Large intestine (tissue), 12 donors: Measurements from ENCODE around the gene PER1. TPM values are rescaled to one million over a fixed set of nuclear protein-coding genes. Genes with fewer than 3 reads are reported as not detected.

Experiments
- DNase-seq, 2 donors: peaks; one replicate each; pipeline versions ENCODE4 v3.0.0 to v3.0.0-alpha.2; 2013
- H3K27ac ChIP-seq: one replicate; pipeline ENCODE4 v1.5.1; 2013; ENCODE audit warnings: low read length
- H3K27me3 ChIP-seq: 2 replicates; pipeline ENCODE4 v1.6.1; 2013; ENCODE audit warnings: low read length; ENCODE audit not compliant: control insufficient read depth, insufficient read depth
- H3K36me3 ChIP-seq: 2 replicates; pipeline ENCODE4 v1.6.1; 2013; ENCODE audit warnings: low read length; ENCODE audit not compliant: control insufficient read depth, insufficient read depth
- H3K4me1 ChIP-seq: one replicate; pipeline ENCODE4 v1.6.1; 2013; ENCODE audit warnings: low read length; ENCODE audit not compliant: control insufficient read depth, insufficient read depth
- H3K4me3 ChIP-seq: one replicate; pipeline ENCODE4 v1.5.1; 2013; ENCODE audit warnings: low read length
- H3K9me3 ChIP-seq: one replicate; pipeline ENCODE4 v1.6.1; 2013; ENCODE audit warnings: mild to moderate bottlenecking, low read depth, low read length, moderate library complexity; ENCODE audit not compliant: control insufficient read depth
- WGBS: methylation state at CpG from one replicate; pipeline ENCODE4 v1.1.5; 2013; ENCODE audit warnings: low lambda C conversion rate; ENCODE audit not compliant: insufficient coverage; 5-methylcytosine and 5-hydroxymethylcytosine counted together
- long read RNA-seq, 11 donors: transcript quantifications; one replicate each; lab custom pipeline, GENCODE V29; 2026
- polyA plus RNA-seq: library from polyadenylated mRNA; unstranded; fragments of 120-200 nt; gene quantifications from one replicate; pipeline ENCODE4 v1.2.1, GENCODE V29; 2013

The PER1 gene
- 27.2 TPM for polyA plus RNA-seq
- long read RNA-seq, donor 1, full-length matches to known transcripts, result 3 of 3 reads
- long read RNA-seq, donor 1, partial matches to known transcripts, result 0 of 3 reads
- long read RNA-seq, donor 1, other reads (novel, unspliced or antisense), result 0 of 3 reads
- long read RNA-seq, donor 2, partial matches to known transcripts, result 0 of 1 reads
- long read RNA-seq, donor 2, other reads (novel, unspliced or antisense), result 0 of 1 reads
- long read RNA-seq, donor 3, result 0 reads
- long read RNA-seq, donor 4, partial matches to known transcripts, result 0 of 2 reads
- long read RNA-seq, donor 4, other reads (novel, unspliced or antisense), result 0 of 2 reads
- long read RNA-seq, donor 5, partial matches to known transcripts, result 0 of 2 reads
- long read RNA-seq, donor 5, other reads (novel, unspliced or antisense), result 0 of 2 reads
- long read RNA-seq, donor 6, partial matches to known transcripts, result 0 of 1 reads
- long read RNA-seq, donor 6, other reads (novel, unspliced or antisense), result 0 of 1 reads
- long read RNA-seq, donor 7, partial matches to known transcripts, result 0 of 4 reads
- long read RNA-seq, donor 7, other reads (novel, unspliced or antisense), result 0 of 4 reads
- long read RNA-seq, donor 8, partial matches to known transcripts, result 0 of 7 reads
- long read RNA-seq, donor 8, other reads (novel, unspliced or antisense), result 0 of 7 reads
- long read RNA-seq, donor 9, partial matches to known transcripts, result 0 of 3 reads
- long read RNA-seq, donor 9, other reads (novel, unspliced or antisense), result 0 of 3 reads
- long read RNA-seq, donor 10, partial matches to known transcripts, result 0 of 5 reads
- long read RNA-seq, donor 10, other reads (novel, unspliced or antisense), result 0 of 5 reads
- long read RNA-seq, donor 11, partial matches to known transcripts, result 11 of 13 reads
- long read RNA-seq, donor 11, other reads (novel, unspliced or antisense), result 0 of 13 reads

DNA sequence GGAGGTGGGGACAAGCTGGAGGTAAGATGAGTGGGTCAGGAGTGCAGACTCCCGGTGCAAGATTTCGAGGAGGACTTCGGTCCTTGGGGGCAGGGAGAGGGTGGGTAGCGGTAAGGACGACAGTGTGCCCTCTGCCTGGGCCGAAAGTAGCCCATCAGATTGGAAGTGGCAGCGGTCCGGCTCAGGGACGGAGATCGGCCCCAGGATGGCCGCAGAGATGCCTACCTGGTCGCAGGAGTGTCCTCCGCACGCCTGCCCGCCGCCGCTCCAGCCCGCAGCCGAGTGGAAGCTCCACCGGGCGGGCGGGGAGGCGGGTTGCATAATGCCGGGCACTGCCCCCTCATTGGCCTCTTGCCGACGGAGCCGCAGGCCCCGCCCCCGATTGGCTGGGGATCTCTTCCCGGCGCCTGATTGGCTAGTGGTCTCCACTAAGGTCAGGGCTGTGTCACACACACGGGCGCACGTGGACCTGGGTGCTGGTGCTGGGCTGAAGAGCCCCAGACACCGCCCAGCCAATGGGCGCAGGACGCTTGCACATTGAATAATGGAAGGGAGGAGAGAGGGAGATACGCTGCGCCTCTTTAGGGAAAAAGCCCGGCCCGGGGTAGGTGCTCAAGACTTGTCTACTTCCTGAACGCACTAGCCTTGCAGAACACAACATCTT, at the start of gene PER1:
PER1 (minus strand) TSS at position 293 of the 664 bp plus-strand sequence. CDS start 1,698 bp downstream, outside the sequence.
- peaks cover 27% of the 10 kb centered on the region for H3K36me3 ChIP-seq
- no peaks in the 10 kb centered on the region for H3K27me3 ChIP-seq
- H3K4me1 ChIP-seq, result peaks cover 55% of the 10 kb centered on the region
- no peaks in the 10 kb centered on the region for H3K9me3 ChIP-seq
- WGBS, result no CpG with 5 or more reads among the region's 42 CpGs
- peak within 1 kb of the TSS; percentile 89 for H3K27ac ChIP-seq
- peak within 1 kb of the TSS; percentile 75 for H3K4me3 ChIP-seq
- peak; percentile 95 to 97 for DNase-seq

DNA sequence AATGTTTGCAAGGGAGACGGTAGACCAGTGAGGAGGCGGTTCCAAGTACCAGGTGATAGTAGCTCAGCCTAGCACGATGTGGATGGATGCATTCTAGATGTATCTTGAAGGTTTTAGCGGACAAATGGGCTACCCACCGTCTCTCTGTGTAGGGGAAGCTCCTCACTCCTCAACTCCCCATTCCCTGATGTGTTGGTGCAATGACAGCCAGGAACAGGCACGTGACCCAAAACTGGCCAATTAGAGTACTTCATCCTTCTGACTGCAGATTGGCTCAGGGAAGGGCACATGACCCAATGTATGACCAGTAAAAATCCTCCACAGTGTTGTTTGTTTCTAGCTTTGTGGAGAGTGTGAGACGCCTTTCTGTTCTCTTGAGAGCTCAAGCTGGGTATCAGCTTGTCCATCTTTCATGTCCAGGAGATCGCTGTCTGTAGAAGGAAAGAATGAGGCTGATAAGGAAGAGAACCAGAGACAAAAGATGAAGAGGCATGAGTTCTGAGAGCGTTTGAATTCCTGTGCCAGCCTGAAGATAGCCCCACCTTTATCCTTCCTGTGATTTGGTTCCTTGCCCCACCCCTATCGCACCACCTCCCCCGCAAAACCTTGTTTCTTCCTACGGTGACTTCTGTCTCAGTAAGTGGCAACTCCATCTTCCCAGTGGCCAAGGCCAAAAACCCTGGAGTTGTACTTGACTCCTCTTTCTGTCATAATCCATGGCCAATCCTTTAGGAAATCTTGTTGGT, 40.0 kb upstream of the PER1 start:
- 0% methylated on average over 1 of the region's 12 CpGs for WGBS
- H3K9me3 ChIP-seq, result no peaks in the 10 kb centered on the region
- no peaks in the 10 kb centered on the region for H3K36me3 ChIP-seq
- H3K4me1 ChIP-seq, result peaks cover 31% of the 10 kb centered on the region
- no peaks in the 10 kb centered on the region for H3K27me3 ChIP-seq
- peak overlapping the region; percentile 34 for H3K4me3 ChIP-seq
- peak overlapping the region; percentile 79 for H3K27ac ChIP-seq
- DNase-seq, result peak; percentile 91 to 95

DNA sequence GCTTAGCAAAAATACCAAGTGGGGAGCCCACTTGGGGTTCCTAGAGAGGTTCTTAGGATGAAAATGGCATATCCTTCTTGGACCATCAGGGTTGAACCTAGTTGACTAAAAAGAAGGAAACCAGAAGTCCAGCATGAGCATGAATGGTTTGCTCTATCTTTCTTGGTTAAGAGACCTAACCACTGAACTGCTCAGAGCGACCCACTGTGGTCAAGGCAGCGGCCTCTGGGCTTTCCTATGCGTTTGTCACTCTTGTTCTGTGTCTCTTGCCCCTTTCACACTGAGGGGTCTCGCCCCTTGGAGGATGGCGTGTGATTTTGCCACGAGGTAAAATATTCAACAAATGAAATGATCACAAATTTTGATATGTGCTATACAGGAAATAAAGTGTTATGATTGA, 38.3 kb upstream of the PER1 start:
- peaks cover 31% of the 10 kb centered on the region for H3K4me1 ChIP-seq
- 60% methylated on average over 1 of the region's 6 CpGs for WGBS
- H3K36me3 ChIP-seq, result no peaks in the 10 kb centered on the region
- H3K4me3 ChIP-seq, result peak overlapping the region; percentile 10
- no peaks in the 10 kb centered on the region for H3K27me3 ChIP-seq
- H3K9me3 ChIP-seq, result no peaks in the 10 kb centered on the region
- H3K27ac ChIP-seq, result peak overlapping the region; percentile 72
- DNase-seq, result no peak

DNA sequence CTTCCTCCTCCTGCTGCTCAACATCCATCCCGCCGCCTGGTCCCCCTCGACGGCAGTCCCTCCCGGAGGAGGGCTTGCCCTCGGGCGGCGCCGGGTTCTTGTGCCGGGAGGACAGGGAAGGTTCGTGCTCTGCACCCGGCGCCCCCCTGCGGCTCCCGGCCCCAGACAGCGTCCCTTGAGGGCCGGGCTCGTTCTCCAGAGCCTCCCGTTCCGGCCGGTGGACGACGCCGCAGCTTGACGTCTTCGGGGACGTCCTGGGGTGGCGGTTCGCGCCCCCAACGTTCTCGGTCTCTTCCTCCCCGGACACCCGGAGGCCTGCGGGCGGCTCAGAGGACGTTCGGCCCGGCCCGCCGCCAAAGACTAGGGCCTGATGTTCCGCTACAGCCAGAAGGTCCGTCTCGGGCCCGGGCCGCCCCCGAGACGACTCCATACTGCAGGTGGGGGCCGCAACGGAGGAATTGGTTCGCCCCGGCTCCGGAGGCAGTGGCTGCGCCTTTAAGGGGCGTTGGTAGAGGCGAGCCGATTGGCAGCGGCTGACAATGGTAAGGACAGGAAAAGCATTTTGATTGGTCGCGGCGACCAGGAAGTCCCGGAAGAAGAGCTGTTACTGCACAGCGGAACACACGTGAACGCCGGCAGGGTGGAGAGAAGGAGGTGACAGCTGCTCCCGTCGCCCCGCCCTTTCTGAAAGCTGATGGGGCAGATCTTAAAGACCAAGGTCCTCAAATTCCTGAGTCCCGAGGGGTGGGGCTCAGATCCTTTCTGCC, 37.7 kb upstream of the PER1 start, which contains the start of gene BORCS6:
BORCS6 (minus strand) TSS at position 470 of the 767 bp plus-strand sequence; CDS start at position 430, 40 bp downstream.
- H3K36me3 ChIP-seq, result no peaks in the 10 kb centered on the region
- H3K4me3 ChIP-seq, result peak within 1 kb of the TSS; percentile 82
- WGBS, result no CpG with 5 or more reads among the region's 70 CpGs
- H3K27me3 ChIP-seq, result no peaks in the 10 kb centered on the region
- H3K9me3 ChIP-seq, result no peaks in the 10 kb centered on the region
- H3K4me1 ChIP-seq, result peaks cover 31% of the 10 kb centered on the region
- DNase-seq, result peak; percentile 99
- peak within 1 kb of the TSS; percentile 97 for H3K27ac ChIP-seq

- H3K27me3 ChIP-seq, result no peaks in the 10 kb centered on the region
- no peak for DNase-seq
- no peaks in the 10 kb centered on the region for H3K36me3 ChIP-seq
- peak overlapping the region; percentile 82 for H3K4me3 ChIP-seq
- peak overlapping the region; percentile 97 for H3K27ac ChIP-seq
- WGBS, result no CpG with 5 or more reads among the region's 67 CpGs
- peaks cover 31% of the 10 kb centered on the region for H3K4me1 ChIP-seq
- H3K9me3 ChIP-seq, result no peaks in the 10 kb centered on the region
Measured at GRCh38 chr17:8189041-8189710, 37.0 kb upstream of the PER1 start.

- H3K4me3 ChIP-seq, result peak overlapping the region; percentile 82
- no CpG with 5 or more reads among the region's 12 CpGs for WGBS
- no peaks in the 10 kb centered on the region for H3K27me3 ChIP-seq
- peaks cover 31% of the 10 kb centered on the region for H3K4me1 ChIP-seq
- peak overlapping the region; percentile 97 for H3K27ac ChIP-seq
- H3K9me3 ChIP-seq, result no peaks in the 10 kb centered on the region
- H3K36me3 ChIP-seq, result no peaks in the 10 kb centered on the region
- no peak for DNase-seq
Measured at GRCh38 chr17:8188263-8188839, 36.1 kb upstream of the PER1 start.

DNA sequence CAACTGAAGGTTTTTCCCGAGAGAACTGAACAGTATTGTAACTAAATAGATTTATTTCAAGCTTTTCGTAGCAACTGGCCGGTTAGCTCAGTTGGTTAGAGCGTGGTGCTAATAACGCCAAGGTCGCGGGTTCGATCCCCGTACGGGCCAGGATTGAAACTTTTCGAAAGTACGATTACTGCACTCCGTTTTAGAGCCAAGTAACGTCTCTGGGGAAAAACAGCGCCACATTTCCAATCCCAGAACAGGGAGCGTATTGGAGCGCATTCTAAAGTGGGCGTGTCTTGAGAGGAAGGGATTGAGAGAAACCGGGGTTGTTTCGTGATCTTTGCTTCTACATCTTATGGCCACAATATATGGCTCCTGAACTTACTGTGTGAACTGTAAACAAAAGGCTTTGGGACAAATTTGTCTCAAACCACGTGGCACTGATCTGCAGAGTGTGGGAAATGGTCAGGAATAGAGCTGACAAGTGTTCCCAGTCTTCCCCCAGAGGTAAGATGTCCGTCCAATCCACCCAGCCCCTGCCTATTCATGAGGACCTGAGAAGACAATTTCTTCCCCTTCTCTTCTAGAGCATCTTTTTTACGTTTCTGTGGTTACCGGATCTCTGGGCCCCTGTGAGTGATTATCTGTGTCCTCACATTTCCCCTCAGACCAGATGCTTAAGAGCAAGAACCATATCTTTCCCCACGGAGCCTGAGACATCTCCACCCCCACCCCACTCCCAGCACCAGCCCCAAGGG, 35.5 kb upstream of the PER1 start:
- Histone ChIP-seq H3K4me1 (peaks cover 30% of the 10 kb centered on the region), H3K4me3 (peak overlapping the region; percentile 82)
- 7% methylated on average over 3 of the region's 25 CpGs for WGBS

GRCh38 chr17:8186787-8187516, 34.7 kb upstream of the PER1 start:
- Histone ChIP-seq H3K4me1 (peaks cover 27% of the 10 kb centered on the region), H3K4me3 (peak overlapping the region; percentile 82), H3K27ac (peak overlapping the region; percentile 97), H3K9me3 (no peaks in the 10 kb centered on the region), H3K27me3 (no peaks in the 10 kb centered on the region), H3K36me3 (no peaks in the 10 kb centered on the region)
- WGBS, result 0% methylated on average over 2 of the region's 32 CpGs
- DNase-seq, result peak; percentile 92 to 95

More for the DNA sequence above, 35.5 kb upstream of the PER1 start:
- H3K9me3 ChIP-seq, result no peaks in the 10 kb centered on the region
- peak overlapping the region; percentile 97 for H3K27ac ChIP-seq
- H3K36me3 ChIP-seq, result no peaks in the 10 kb centered on the region
- no peaks in the 10 kb centered on the region for H3K27me3 ChIP-seq
- DNase-seq, result peak; percentile 93 to 97
